Upper lobe of right lung (tissue), 1 donor: ENCODE measurements around the gene HDDC2. TPM values are rescaled to one million over a fixed set of nuclear protein-coding genes. Genes with fewer than 3 reads are reported as not detected.

Experiments
- ATAC-seq: fragments of 200-7000 bp; cut with Tn5 transposase; one replicate; pipeline ENCODE4 v1.9.1; 2020; ENCODE audit warnings: mild to moderate bottlenecking, moderate library complexity
- DNase-seq: peaks from one replicate; pipeline ENCODE4 v3.0.0-alpha.2; 2020
- H3K27ac ChIP-seq: fragments of 200-600 bp; one replicate; pipeline ENCODE4 v1.8.0; 2022
- H3K27me3 ChIP-seq: fragments of 200-600 bp; one replicate; pipeline ENCODE4 v1.8.0; 2022; ENCODE audit warnings: mild to moderate bottlenecking
- H3K36me3 ChIP-seq: fragments of 200-600 bp; one replicate; pipeline ENCODE4 v1.8.0; 2022
- H3K4me1 ChIP-seq: fragments of 200-600 bp; one replicate; pipeline ENCODE4 v1.8.0; 2022
- H3K4me3 ChIP-seq: fragments of 200-600 bp; one replicate; pipeline ENCODE4 v1.8.0; 2022; ENCODE audit warnings: mild to moderate bottlenecking
- H3K9me3 ChIP-seq: fragments of 200-600 bp; one replicate; pipeline ENCODE4 v1.8.0; 2022
- CTCF ChIP-seq: fragments of 200-600 bp; IDR thresholded peaks from one replicate; pipeline ENCODE4 v1.8.0; 2022; ENCODE audit warnings: antibody characterized with exemption
- intact Hi-C: fragments of 100-400 bp; cut with DNase I; formaldehyde crosslinking; loops from one replicate; pipeline ENCODE4 v1.11.0; 2022
- total RNA-seq: library from RNA; stranded (reverse); fragmentation: NEBNext Ultra II Directional; extraction: Animal tissue kit (Norgen Biotek cat#: 25700); gene quantifications from one replicate; pipeline ENCODE4 v1.2.1, GENCODE V29; 2021
- donor health status: DM: no; HTN: yes; CAD: no; lungs with severe emphysema.

Gene HDDC2
- total RNA-seq, 1 donor from 2014 or later, result 51.7 TPM

- H3K27ac ChIP-seq, result no peak overlapping the region
- no peaks in the 10 kb centered on the region for H3K4me1 ChIP-seq
- H3K4me3 ChIP-seq, result no peak overlapping the region
- TF ChIP-seq CTCF, result no peak
- no peak for DNase-seq
- H3K27me3 ChIP-seq, result no peaks in the 10 kb centered on the region
- no peaks in the 10 kb centered on the region for H3K36me3 ChIP-seq
- H3K9me3 ChIP-seq, result no peaks in the 10 kb centered on the region
- intact Hi-C loops, result no loop called here
- ATAC-seq, result no peak
These were observed 53.6 kb downstream of the HDDC2 start for GRCh38 chr6:125248136-125248535.

GRCh38 chr6:125246566-125246965 is 55.2 kb downstream of the HDDC2 start:
- no peak for ATAC-seq
- no peak for TF ChIP-seq CTCF

GRCh38 chr6:125245523-125246264 is 56.1 kb downstream of the HDDC2 start:
- Histone ChIP-seq H3K36me3 (no peaks in the 10 kb centered on the region), H3K27ac (no peak overlapping the region), H3K4me3 (no peak overlapping the region), H3K9me3 (peaks cover under 1% of the 10 kb centered on the region), H3K27me3 (no peaks in the 10 kb centered on the region), H3K4me1 (no peaks in the 10 kb centered on the region)
- no peak for DNase-seq
- intact Hi-C loops, result no loop called here
- ATAC-seq, result no peak
- TF ChIP-seq CTCF, result no peak

More at GRCh38 chr6:125246566-125246965, 55.2 kb downstream of the HDDC2 start:
- intact Hi-C loops, result no loop called here
- no peak for DNase-seq
- Histone ChIP-seq H3K36me3 (no peaks in the 10 kb centered on the region), H3K27ac (no peak overlapping the region), H3K27me3 (no peaks in the 10 kb centered on the region), H3K4me3 (no peak overlapping the region), H3K9me3 (no peaks in the 10 kb centered on the region), H3K4me1 (no peaks in the 10 kb centered on the region)

- Histone ChIP-seq H3K4me1 (no peaks in the 10 kb centered on the region), H3K27me3 (no peaks in the 10 kb centered on the region), H3K36me3 (no peaks in the 10 kb centered on the region), H3K9me3 (peaks cover 4% of the 10 kb centered on the region), H3K27ac (no peak overlapping the region), H3K4me3 (no peak overlapping the region)
- DNase-seq (no peak), ATAC-seq (no peak)
- intact Hi-C loops, result no loop called here
- no peak for TF ChIP-seq CTCF
These were observed 56.7 kb downstream of the HDDC2 start for GRCh38 chr6:125245109-125245508.

GRCh38 chr6:125237764-125238163 is 64.0 kb downstream of the HDDC2 start:
- DNase-seq, result no peak
- intact Hi-C loops, result no loop called here
- Histone ChIP-seq H3K36me3 (no peaks in the 10 kb centered on the region), H3K4me3 (no peak overlapping the region), H3K27me3 (no peaks in the 10 kb centered on the region), H3K4me1 (peaks cover 3% of the 10 kb centered on the region), H3K9me3 (peaks cover 4% of the 10 kb centered on the region), H3K27ac (no peak overlapping the region)
- no peak for TF ChIP-seq CTCF
- no peak for ATAC-seq
